ENCODE measurements around the gene ZNF615.

ZNF615 gene

DNA sequence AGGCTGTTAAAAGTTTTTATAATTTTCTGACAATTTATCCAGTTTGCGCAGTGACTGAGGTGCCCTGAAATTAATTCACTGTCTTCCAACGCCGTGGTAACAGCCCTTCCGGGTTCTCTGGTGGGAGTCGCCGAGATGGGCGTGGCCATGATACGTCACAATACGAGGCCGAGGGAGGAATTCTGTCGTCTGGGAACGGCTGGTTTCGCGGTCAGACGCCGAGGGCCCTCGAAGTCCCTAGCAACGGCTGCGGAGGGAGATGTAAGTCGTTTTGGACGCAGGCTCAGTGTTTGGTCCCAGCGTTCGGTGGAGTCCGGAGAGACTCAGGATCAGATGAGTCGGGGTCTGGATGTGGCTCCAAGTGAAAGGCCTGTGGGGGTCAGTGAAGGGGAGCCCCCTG, 59.0 kb downstream of the ZNF615 start:
- TF ChIP-seq CTCF (IDR thresholded peaks at IDR 0.05; ENCODE audit: low read depth, low read length, missing control alignments) = no peak
- no peak overlapping the region for H3K4me3 ChIP-seq (replicated peaks; ENCODE audit: low read depth, low read length)
- no peak for DNase-seq (ENCODE audit: extremely low read depth, low read depth)

- no peak for TF ChIP-seq CTCF (IDR thresholded peaks at IDR 0.05; ENCODE audit: low read depth, low read length, missing control alignments)
- no peak overlapping the region for H3K4me3 ChIP-seq (replicated peaks; ENCODE audit: low read depth, low read length)
- no peak for DNase-seq (ENCODE audit: extremely low read depth, low read depth)
These were observed 61.4 kb downstream of the ZNF615 start for GRCh38 chr19:51946602-51947001.

GRCh38 chr19:51944798-51945552, 63.0 kb downstream of the ZNF615 start:
- DNase-seq (ENCODE audit: extremely low read depth, low read depth) = no peak
- H3K4me3 ChIP-seq (replicated peaks; ENCODE audit: low read depth, low read length) = no peak overlapping the region
- TF ChIP-seq CTCF (IDR thresholded peaks at IDR 0.05; ENCODE audit: low read depth, low read length, missing control alignments) = no peak

Measured in HFF-Myc (cell line).